ENCODE data around the gene RAPGEF5. TPM values are rescaled to one million over a fixed set of nuclear protein-coding genes. Genes with fewer than 3 reads are reported as not detected.

RAPGEF5 gene, protein sequence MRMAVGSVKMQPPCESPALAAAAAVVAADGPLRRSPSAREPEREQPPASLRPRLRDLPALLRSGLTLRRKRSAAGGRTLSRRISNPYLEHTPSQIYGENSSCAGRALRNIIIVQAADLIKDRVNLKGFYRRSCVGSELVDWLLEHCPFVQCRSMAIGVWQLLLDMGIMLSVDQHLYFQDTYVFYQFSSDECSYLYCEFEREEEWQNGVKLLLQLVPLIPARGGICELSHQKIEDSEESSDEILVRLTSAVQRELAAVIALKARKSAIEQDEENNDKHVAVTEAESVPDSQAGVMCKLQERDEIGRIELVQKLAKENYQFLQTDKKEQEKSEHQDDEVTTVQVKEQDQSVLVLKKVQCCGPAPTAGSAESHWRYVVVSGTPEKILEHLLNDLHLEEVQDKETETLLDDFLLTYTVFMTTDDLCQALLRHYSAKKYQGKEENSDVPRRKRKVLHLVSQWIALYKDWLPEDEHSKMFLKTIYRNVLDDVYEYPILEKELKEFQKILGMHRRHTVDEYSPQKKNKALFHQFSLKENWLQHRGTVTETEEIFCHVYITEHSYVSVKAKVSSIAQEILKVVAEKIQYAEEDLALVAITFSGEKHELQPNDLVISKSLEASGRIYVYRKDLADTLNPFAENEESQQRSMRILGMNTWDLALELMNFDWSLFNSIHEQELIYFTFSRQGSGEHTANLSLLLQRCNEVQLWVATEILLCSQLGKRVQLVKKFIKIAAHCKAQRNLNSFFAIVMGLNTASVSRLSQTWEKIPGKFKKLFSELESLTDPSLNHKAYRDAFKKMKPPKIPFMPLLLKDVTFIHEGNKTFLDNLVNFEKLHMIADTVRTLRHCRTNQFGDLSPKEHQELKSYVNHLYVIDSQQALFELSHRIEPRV
- 1 to 10 TPM; 6.6 to 6.7 TPM for polyA plus RNA-seq

DNA sequence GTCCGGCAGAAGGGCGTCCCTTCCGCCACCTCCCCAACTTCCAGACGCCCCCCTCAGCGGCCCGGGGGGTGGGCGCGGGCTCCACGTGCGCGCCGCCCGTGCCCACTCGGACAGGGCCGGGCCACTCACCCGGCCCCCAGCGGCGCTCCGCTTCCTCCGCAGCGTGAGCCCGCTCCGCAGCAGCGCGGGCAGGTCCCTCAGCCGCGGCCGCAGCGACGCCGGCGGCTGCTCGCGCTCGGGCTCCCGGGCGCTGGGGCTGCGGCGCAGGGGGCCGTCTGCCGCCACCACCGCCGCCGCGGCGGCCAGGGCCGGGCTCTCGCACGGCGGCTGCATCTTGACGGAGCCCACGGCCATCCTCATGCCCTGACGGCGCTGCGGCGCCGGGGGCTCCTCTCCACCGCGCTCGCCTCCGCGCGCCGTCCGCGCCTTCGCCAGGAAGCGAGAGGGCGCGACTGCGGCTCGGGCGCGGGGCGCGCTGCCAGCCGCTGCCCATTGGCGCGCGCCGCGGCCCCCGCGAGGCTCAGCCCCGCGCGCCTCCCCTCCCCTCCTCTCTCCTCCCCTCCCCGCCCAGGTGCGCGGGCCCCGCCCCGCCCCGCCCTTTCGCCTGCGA, at the start of gene RAPGEF5:
TSS of gene RAPGEF5 (minus strand) at position 454 of the 610 bp plus-strand sequence. CDS start at position 360, 94 bp downstream.
- 0 to 1% methylated on average over 29 to 95 of the region's 95 CpGs for WGBS, 2 donors
- H3K27ac ChIP-seq (ENCODE audit: low read depth in 2 of 2, low read length in 1 of 2): peak within 1 kb of the TSS; percentile 90 to 94

DNA sequence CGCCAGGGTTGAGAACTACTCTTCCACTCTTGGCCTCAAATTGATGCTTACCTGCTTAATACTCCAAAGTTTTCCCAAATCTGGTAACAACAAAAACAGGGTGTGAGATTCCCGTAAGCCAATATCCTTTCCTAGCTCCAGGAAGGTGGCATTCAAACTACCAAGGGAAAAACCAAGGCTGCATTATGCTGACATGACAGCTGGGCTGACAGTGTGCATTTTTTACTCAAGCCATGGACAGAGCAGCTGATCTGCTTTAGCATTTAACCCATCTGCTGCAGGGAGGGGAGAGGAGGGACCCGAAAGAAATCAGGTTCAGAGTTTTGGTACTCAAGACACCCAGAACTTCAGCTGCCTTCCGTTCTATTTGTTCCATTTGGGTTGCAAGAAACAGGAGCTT, 49.8 kb upstream of the RAPGEF5 start:
- Histone ChIP-seq H3K27me3 (ENCODE audit: control insufficient read depth in 1 of 2, insufficient read depth in 2 of 2, low read length in 2 of 2) (no peaks in the 10 kb centered on the region), H3K4me1 (ENCODE audit: control insufficient read depth in 2 of 2, insufficient read depth in 2 of 2, low read length in 1 of 2) (peaks cover 0 to 2% of the 10 kb centered on the region in 2 donors), H3K9me3 (ENCODE audit: control insufficient read depth in 2 of 2, insufficient read depth in 1 of 2, low read depth in 1 of 2, low read length in 1 of 2) (no peaks in the 10 kb centered on the region), H3K4me3 (ENCODE audit: low read depth in 1 of 2, low read length in 2 of 2) (no peak overlapping the region), H3K36me3 (ENCODE audit: control insufficient read depth in 2 of 2, insufficient read depth in 2 of 2, low read length in 1 of 2) (no peaks in the 10 kb centered on the region), H3K27ac (ENCODE audit: low read depth in 2 of 2, low read length in 1 of 2) (no peak overlapping the region)
- WGBS, 2 donors: 97 to 98% methylated on average over 4 of the region's 4 CpGs

More for the DNA sequence above, at the start of gene RAPGEF5:
- H3K4me1 ChIP-seq (ENCODE audit: control insufficient read depth in 2 of 2, insufficient read depth in 2 of 2, low read length in 1 of 2): peaks cover 0 to 9% of the 10 kb centered on the region in 2 donors
- no peaks in the 10 kb centered on the region for H3K9me3 ChIP-seq (ENCODE audit: control insufficient read depth in 2 of 2, insufficient read depth in 1 of 2, low read depth in 1 of 2, low read length in 1 of 2)
- no peaks in the 10 kb centered on the region for H3K36me3 ChIP-seq (ENCODE audit: control insufficient read depth in 2 of 2, insufficient read depth in 2 of 2, low read length in 1 of 2)
- H3K27me3 ChIP-seq (ENCODE audit: control insufficient read depth in 1 of 2, insufficient read depth in 2 of 2, low read length in 2 of 2): no peaks in the 10 kb centered on the region
- peak within 1 kb of the TSS; percentile 74 to 80 for H3K4me3 ChIP-seq (ENCODE audit: low read depth in 1 of 2, low read length in 2 of 2)

DNA sequence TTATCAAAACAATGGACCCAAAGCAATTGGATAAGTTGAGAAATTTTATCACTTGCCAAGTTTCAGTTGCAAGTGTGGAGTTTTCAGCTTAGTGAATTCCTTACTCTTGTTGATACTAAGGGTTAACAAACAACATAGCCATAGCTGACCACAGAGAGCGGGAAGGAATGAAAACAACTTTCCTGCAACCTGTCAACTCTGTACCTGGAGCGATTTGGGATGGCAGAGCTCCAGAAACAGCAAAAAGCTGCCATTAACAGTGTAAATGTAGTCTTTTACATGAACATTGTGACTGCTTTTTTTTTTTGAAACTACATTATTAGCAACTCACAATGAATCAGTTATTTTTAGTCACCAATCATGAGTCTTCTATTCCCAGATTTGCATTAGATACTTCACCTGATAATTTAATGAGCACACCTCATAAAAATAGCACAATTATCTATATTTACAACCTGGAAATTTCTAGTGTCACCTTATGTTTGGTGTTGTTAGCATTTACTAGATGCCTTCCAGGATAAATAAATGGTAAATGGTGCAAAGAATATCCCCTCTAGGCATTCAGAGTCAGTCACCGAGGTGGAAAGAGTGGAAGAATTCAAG, 47.6 kb upstream of the RAPGEF5 start:
- H3K27me3 ChIP-seq (ENCODE audit: control insufficient read depth in 1 of 2, insufficient read depth in 2 of 2, low read length in 2 of 2): no peaks in the 10 kb centered on the region
- no peak overlapping the region for H3K27ac ChIP-seq (ENCODE audit: low read depth in 2 of 2, low read length in 1 of 2)
- 61% methylated on average over 3 of the region's 3 CpGs for WGBS, 2 donors
- no peaks in the 10 kb centered on the region for H3K36me3 ChIP-seq (ENCODE audit: control insufficient read depth in 2 of 2, insufficient read depth in 2 of 2, low read length in 1 of 2)
- H3K9me3 ChIP-seq (ENCODE audit: control insufficient read depth in 2 of 2, insufficient read depth in 1 of 2, low read depth in 1 of 2, low read length in 1 of 2): no peaks in the 10 kb centered on the region
- H3K4me3 ChIP-seq (ENCODE audit: low read depth in 1 of 2, low read length in 2 of 2): no peak overlapping the region
- peaks cover 0 to 2% of the 10 kb centered on the region in 2 donors for H3K4me1 ChIP-seq (ENCODE audit: control insufficient read depth in 2 of 2, insufficient read depth in 2 of 2, low read length in 1 of 2)

DNA sequence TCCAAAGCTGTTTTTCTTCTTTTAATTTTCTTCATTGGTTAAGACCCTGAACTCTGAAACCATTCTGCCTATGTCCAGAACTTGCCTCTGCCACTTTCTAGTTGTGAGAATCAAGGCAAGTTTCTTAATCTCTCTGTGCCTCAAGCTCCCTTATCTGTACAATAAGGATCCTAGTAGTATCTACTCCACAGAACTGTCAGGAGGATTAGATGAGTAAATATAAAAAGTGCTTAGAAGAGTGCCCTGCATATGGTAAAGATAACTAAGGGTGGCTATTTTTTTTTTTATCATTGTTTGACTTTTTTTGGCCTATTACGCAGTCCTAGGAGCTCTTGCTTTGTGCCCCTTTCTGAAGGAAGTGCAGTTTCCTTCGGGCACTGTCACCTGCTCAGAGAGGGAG, 46.4 kb upstream of the RAPGEF5 start:
- Histone ChIP-seq H3K9me3 (ENCODE audit: control insufficient read depth in 2 of 2, insufficient read depth in 1 of 2, low read depth in 1 of 2, low read length in 1 of 2) (no peaks in the 10 kb centered on the region), H3K27ac (ENCODE audit: low read depth in 2 of 2, low read length in 1 of 2) (no peak overlapping the region)
- WGBS, 2 donors: 95 to 96% methylated on average over 2 of the region's 2 CpGs

DNA sequence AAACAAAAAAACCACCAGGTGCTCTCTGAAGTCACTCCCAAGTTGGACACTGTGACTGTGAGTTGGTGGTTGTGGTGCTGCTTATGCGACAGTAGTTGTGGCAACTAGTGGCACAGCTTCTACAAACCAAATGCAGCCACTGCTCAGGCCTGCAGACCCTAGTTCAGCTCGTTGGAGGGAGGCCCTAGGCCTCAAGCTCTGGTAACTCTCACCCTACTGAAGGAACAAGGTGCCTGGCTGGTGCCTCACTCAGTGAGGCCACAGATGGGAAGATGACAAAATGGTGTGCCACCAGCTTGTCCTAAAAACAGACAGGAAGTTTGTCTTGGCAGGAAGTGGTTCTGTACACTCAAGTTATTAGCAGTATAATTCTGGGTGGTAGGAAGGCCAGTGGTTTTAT, 45.3 kb upstream of the RAPGEF5 start:
- Histone ChIP-seq H3K27ac (ENCODE audit: low read depth in 2 of 2, low read length in 1 of 2) (no peak overlapping the region), H3K27me3 (ENCODE audit: control insufficient read depth in 1 of 2, insufficient read depth in 2 of 2, low read length in 2 of 2) (no peaks in the 10 kb centered on the region), H3K36me3 (ENCODE audit: control insufficient read depth in 2 of 2, insufficient read depth in 2 of 2, low read length in 1 of 2) (no peaks in the 10 kb centered on the region), H3K4me3 (ENCODE audit: low read depth in 1 of 2, low read length in 2 of 2) (no peak overlapping the region), H3K4me1 (ENCODE audit: control insufficient read depth in 2 of 2, insufficient read depth in 2 of 2, low read length in 1 of 2) (peaks cover 0 to 2% of the 10 kb centered on the region in 2 donors), H3K9me3 (ENCODE audit: control insufficient read depth in 2 of 2, insufficient read depth in 1 of 2, low read depth in 1 of 2, low read length in 1 of 2) (no peaks in the 10 kb centered on the region)
- WGBS, 2 donors: 74 to 76% methylated on average over 2 of the region's 2 CpGs

More for the DNA sequence above, 46.4 kb upstream of the RAPGEF5 start:
- Histone ChIP-seq H3K27me3 (ENCODE audit: control insufficient read depth in 1 of 2, insufficient read depth in 2 of 2, low read length in 2 of 2) (no peaks in the 10 kb centered on the region), H3K4me1 (ENCODE audit: control insufficient read depth in 2 of 2, insufficient read depth in 2 of 2, low read length in 1 of 2) (peaks cover 0 to 2% of the 10 kb centered on the region in 2 donors), H3K4me3 (ENCODE audit: low read depth in 1 of 2, low read length in 2 of 2) (no peak overlapping the region), H3K36me3 (ENCODE audit: control insufficient read depth in 2 of 2, insufficient read depth in 2 of 2, low read length in 1 of 2) (no peaks in the 10 kb centered on the region)

DNA sequence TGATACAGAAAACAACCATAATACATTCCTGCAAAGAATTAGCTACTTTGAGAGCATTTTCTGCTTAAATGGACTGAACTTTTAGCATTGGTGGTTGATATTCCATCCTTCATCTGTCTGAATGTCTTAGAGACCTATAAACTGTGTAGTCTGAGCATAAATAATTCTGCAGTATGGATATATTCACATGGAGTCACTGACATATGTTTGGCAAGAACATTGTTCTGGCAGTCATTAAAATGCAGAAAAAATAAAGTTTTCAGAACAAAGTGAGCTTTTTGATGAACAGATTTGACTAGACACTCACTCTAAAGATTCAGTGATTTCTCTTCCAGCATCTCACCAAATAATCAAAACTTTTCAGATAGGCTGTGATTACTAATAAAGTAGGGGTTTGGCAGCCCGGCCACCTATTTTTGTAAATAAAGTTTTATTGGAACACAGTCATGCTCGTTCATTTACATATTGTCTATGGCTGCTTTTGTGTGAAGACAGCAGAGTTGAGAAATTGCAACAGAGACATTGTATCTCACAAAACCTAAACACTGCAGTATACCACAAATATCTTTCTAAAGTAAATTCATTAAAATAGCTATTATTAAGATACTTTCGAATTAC, 44.1 kb upstream of the RAPGEF5 start:
- Histone ChIP-seq H3K4me1 (ENCODE audit: control insufficient read depth in 2 of 2, insufficient read depth in 2 of 2, low read length in 1 of 2) (no peaks in the 10 kb centered on the region), H3K27me3 (ENCODE audit: control insufficient read depth in 1 of 2, insufficient read depth in 2 of 2, low read length in 2 of 2) (no peaks in the 10 kb centered on the region), H3K36me3 (ENCODE audit: control insufficient read depth in 2 of 2, insufficient read depth in 2 of 2, low read length in 1 of 2) (no peaks in the 10 kb centered on the region), H3K9me3 (ENCODE audit: control insufficient read depth in 2 of 2, insufficient read depth in 1 of 2, low read depth in 1 of 2, low read length in 1 of 2) (no peaks in the 10 kb centered on the region), H3K4me3 (ENCODE audit: low read depth in 1 of 2, low read length in 2 of 2) (no peak overlapping the region), H3K27ac (ENCODE audit: low read depth in 2 of 2, low read length in 1 of 2) (no peak overlapping the region)
- WGBS, 2 donors: 75 to 82% methylated on average over 3 of the region's 3 CpGs

DNA sequence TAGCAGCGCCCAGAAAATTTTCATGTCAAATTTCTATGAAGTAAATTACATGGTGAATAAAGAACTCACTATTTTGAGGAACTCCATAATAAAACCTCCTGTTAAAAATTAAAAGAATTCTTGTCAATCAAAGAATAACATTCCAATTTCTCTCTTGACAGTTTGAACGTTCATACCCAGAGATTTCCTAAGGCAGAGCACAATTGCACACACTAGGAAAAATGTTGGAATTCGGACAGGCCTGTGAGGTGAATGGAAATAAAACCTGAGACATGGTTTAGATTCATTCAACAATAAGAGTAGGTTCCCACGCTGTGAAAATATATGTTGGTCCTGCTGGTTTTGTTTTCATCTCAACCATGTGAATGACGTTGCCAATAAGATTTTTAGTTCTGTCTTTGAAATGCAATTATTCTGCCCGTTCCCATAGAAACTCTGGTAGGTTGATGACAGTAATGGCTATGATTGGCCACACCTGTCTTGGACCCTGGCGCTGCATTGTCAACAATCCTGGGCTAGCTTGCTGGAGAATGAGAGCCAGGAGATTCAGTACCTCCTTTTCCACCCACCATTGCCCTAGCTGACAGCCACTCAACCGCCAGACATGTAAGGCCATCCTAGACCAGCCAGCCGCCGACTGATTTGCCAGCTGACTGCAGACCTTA, 43.3 kb upstream of the RAPGEF5 start:
- H3K27me3 ChIP-seq (ENCODE audit: control insufficient read depth in 1 of 2, insufficient read depth in 2 of 2, low read length in 2 of 2): no peaks in the 10 kb centered on the region
- H3K4me1 ChIP-seq (ENCODE audit: control insufficient read depth in 2 of 2, insufficient read depth in 2 of 2, low read length in 1 of 2): no peaks in the 10 kb centered on the region
- no peaks in the 10 kb centered on the region for H3K9me3 ChIP-seq (ENCODE audit: control insufficient read depth in 2 of 2, insufficient read depth in 1 of 2, low read depth in 1 of 2, low read length in 1 of 2)
- WGBS, 2 donors: 73 to 78% methylated on average over 10 of the region's 10 CpGs
- no peaks in the 10 kb centered on the region for H3K36me3 ChIP-seq (ENCODE audit: control insufficient read depth in 2 of 2, insufficient read depth in 2 of 2, low read length in 1 of 2)
- H3K4me3 ChIP-seq (ENCODE audit: low read depth in 1 of 2, low read length in 2 of 2): no peak overlapping the region
- H3K27ac ChIP-seq (ENCODE audit: low read depth in 2 of 2, low read length in 1 of 2): no peak overlapping the region

DNA sequence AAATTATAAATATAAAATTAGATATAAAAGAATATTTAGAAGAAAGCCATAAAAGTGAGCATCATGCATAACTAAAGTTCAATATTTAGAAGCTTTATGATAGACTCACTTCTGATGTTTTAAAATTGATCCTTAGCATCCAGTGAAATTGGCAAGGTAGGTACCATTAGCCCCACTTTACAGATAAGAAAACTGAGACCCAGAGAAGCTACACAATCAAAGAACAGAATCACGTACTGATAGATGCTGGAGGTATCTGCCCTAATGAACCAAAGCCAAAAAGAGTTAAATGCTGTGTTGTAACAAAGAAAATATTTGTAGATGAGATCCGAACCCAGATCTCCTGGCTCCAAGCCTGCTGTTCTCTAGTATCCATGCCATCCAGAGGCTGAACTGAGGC, 42.6 kb upstream of the RAPGEF5 start:
- H3K27me3 ChIP-seq (ENCODE audit: control insufficient read depth in 1 of 2, insufficient read depth in 2 of 2, low read length in 2 of 2): no peaks in the 10 kb centered on the region
- 79 to 80% methylated on average over 2 of the region's 2 CpGs for WGBS, 2 donors
- H3K27ac ChIP-seq (ENCODE audit: low read depth in 2 of 2, low read length in 1 of 2): no peak overlapping the region

More for the DNA sequence above, 42.6 kb upstream of the RAPGEF5 start:
- H3K9me3 ChIP-seq (ENCODE audit: control insufficient read depth in 2 of 2, insufficient read depth in 1 of 2, low read depth in 1 of 2, low read length in 1 of 2): no peaks in the 10 kb centered on the region
- no peaks in the 10 kb centered on the region for H3K36me3 ChIP-seq (ENCODE audit: control insufficient read depth in 2 of 2, insufficient read depth in 2 of 2, low read length in 1 of 2)
- H3K4me1 ChIP-seq (ENCODE audit: control insufficient read depth in 2 of 2, insufficient read depth in 2 of 2, low read length in 1 of 2): no peaks in the 10 kb centered on the region
- H3K4me3 ChIP-seq (ENCODE audit: low read depth in 1 of 2, low read length in 2 of 2): no peak overlapping the region
